DMS 273 (cell line): ENCODE results near the gene RIN3.

Experiments used
- DNase-seq: peaks from one replicate; lab custom pipeline; 2025; ENCODE audit not compliant: unreplicated experiment; lab: John Stamatoyannopoulos, UW

Gene RIN3

DNA sequence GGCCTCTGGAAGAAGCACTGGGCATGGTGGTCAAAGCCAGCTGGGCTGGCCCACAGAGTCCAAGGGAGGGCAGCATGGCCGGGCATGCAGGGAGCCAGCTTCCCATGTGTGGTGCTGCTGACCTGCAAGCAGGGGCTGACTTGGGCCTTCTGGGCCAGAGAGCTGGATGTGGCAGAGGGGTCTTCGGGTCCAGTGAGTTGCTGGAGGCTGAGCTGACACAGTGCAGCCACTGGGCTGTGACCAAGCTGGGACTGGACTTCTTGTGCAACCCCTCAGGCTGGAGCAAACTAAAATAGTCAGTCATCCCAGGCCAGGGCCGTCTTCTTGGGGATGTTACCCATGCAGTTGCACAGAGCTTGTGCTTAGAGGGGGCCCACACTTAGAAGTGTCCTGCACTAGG is 7.3 kb upstream of the RIN3 start:
- no peak for DNase-seq

DNA sequence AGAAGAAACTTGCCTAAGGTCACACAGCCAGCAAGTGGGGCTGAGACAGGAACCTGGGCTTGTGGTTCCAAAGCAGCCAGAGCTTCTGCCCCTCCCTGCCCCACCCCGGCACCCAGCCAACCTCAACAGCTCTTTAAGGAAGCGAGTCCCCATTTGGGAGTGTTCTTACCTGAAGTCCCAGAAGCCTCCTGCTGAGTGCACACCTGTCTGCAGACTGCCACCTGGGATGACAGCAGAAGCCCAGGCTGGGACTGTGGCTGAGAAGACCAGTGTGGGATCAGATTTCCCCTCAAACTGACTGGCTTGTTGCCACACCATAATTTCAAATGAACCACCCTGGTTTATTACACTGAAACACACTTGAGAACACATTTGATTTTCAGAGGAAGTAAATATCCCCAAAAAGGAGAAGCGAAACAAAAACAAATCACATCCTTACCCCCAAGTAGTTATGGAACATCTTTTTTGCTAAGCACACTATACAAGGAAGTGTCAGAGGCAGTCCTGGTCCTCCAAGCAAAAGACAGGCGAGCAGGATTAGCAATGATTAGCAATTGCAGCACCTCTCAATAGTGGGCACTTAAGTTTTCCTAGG is 6.3 kb upstream of the RIN3 start:
- DNase-seq: peak; percentile 60

DNA sequence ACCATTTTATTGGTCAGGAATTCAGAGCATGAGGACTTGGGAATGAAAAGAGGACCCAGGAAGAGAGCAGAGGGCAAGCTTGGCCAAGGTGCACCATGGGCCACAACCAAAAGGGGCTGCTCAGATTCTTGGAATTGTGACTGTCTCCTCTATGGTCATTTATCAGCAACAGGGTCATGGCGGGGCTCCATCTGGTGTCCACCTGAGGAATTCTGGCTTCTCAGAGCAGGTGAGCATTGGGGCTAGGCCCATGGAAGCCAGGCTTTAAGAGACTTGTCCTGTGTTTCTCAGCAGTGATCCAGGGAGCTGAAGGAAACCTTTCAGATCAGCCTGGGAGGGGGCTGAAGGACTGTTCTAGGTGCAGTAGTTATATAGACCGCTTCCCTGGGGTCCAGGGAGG is 2.6 kb upstream of the RIN3 start:
- DNase-seq: no peak

DNA sequence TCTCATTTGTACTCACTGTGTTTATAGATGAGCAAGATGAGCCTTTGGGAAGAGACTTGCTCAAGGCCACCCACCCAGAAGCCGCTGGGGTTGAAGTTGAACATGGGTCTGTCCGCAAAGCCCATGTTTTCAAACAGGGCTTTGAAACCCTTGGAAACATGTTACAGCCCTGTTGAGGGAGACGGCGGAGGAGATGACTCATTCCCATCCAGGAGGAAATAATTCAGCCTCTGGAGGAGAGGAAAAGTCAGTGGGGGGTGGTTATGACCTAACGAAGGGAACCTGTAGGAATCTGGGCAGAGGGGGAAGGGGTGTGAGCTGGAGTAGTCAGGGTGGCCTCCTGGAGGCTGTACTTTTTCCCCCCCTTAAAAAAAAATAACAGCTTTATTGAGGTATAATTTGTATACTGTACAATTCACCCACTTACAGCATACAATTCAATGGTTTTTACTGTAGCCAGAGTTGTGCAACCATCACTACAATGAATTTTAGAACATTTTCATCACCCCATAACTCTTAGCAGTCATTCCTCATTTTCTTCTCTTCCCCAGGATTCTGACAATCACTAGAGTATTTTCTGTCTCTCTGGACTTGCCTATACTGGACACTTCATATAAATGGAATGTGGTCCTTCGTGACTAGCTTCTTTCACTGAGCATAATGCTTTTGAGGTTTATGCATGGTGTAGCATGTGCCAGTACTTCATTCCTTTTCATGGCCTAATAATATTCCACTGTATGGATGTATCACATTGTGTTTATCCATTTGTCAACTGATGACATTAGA is 1.9 kb upstream of the RIN3 start:
- DNase-seq: peak; percentile 19

DNA sequence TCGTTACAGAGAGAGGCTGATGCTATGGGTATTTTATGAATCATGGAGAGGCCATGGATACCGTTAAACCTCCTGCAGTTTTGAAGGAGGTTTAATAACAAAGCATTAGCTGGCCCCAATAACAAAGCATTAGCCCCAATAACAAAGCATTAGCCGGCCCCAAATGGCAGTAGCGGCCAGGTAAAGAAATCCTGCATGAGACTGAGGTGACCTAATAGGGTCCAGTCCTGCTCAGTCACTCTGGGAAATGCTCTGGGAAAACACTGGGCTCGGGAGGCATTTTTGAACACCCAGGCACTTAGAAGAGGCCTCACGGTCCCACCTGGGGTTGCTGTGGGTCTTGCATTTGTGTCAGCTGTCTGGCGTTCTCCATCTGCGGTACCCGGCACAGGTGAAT is 776 bp upstream of the RIN3 start:
- no peak for DNase-seq

DNA sequence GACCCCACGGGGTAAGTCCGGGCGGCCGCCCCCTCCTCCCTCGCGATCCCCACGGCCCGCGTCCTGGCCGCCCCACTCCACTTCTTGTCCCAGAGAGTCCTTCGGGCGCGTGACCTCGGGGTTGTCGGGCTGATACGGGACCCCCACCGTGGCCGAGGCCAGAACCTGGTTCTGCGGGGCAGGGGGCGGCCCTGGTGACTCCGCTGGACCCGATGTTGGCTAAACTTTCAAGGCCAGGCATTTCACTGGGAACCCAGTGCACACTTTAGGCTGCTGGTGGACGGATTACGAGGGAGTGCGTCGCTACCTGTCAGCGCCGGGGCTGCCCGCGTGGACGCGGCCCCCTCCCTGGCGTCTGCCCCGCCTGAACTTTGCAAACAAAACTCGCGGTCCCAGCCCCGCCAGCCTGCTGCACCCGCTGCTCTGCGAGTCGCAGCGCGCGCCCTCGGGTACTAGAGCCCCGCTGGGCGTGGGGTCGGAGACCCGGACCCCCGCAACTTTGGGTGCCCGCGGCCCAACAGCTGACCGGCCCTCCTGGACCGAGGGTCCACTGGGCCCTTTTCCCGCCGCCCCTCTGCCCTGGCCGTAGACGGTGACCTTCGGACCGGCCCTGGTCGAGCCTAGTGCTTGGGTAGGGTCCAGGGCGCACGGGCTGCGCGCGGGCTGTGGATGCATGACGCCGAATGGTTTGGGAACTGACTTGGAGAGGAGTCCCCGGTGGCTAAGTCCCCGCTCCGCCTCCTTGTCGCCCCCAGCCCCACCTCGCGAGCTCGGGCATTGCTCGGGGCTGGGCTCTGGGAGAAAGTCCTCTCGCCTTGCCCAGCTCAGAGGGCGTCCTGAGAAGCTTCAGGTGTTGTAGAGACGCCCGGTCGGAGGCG is 624 bp downstream of the RIN3 start:
- no peak for DNase-seq

DNA sequence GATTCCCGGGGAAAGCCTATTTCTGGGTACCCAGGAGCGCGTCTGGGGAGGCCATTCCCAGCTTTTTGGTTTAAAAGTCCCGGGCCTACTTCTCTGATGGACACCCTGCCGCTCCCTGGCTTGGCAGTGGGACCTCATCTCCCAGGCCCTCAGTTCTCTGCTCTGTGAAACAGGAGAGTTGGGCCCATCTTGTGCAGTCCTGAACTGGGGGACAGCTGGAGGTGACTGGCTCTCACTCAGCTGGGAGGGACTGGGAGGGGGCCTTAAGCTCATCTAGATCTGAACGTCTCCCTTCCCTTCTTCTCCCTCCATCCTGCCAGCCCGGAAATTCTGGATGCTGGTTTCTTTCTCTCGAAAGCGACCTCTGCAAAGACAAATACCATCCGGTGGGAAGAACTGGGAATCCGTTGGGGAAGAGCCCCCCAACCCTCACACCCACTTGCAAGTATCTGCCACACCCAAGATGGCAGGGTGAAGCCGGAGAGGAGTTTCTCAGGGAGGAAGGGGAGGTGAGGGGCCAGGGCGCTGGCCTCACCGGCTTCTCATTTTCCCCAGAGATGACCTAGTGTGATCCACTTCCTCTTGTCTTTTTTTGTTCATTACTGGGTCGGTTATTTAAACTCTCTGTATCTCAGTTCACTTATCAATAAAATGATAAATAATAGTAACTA is 1.4 kb downstream of the RIN3 start:
- DNase-seq: no peak

DNA sequence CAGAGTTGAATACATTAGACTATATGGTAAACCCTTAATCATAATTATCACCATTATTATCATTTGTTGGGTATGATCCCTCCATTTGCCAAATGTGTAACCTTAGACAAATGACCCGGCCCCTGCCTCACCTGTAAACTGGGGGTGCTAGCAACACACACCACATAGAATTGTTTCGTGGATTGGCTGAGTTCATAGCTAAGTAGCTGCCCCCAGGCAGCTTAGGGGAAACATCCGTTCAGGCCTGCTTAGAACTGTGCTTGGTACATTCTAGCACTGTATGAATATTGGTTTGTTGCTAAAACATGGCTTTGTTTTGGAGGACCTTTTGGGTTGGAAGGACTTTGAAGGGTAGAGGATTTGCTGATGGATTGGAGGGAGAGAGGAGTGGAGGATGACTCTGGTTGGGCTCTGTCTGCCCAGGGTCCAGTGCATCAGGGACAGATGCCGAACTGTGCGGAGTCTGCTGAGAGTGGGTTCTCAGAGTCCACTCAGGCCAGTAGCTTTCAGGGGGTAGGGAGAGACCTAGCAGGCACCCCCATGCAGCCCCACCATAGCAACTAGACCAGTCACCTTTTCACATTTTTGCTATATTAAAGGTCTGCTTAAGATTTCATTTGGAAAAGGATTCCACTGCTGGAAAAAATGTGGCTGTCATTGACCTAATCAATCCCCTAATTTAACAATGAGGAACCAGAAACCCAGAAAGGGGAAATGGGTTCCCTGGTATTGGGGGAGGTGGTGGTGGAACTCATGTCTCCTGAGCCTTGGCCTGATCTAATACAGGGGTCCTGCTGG is 2.2 kb downstream of the RIN3 start:
- no peak for DNase-seq

DNA sequence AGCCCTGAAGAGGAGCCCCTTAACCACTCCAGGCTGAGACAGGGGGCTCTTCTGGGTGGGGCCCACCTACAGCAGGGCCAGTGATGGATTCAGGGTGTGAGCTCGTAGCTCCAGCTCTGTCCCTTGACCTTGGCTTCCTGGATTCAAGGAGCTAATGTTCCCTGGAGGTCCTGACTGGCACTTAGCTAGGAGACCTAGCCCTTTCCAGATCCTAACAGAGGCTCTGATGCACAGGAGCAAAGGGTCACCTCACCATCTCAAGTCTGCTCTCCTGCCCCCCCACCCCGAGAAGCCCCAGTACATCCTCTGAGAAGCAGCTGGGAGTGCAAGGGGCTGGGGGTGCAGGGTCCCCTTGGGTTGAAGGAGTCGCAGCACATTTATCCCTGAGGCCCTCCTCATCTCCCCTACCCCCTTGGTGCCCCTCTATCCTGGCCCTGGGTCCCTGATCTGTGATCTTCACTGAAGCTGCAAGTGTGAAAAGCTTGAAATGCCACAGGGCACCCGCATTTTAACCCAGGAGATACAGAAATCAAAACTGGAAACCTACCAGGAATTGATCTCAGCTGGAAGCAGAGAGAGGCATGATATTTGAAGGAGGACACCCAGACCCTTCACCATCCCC is 2.9 kb downstream of the RIN3 start:
- no peak for DNase-seq

DNA sequence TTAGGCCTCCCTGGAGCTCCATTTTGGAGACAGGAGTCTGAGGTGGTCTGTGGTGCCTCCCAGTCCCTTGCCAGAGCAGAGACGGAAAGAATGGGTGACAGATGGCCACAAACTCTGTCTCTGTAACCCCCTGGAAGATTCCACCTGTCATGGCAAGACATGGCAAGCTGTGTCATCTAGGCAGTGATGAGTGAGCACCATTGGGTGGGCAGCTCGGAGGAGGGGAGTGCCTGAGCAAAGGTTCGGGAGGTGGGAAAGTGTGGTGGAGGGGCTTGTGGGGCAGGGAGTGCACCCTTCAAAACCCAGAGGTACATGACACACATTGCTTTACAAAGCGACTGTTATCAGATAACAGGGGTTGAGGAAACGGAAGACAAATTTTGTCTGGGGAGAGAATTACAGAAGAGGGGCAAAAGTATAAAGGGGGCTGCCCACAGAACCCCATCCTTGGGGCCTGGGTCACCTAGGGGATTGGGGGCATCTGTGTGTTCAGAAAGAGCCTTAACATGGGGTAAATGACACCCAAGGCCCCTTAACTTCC is 3.5 kb downstream of the RIN3 start:
- peak; percentile 48 for DNase-seq

DNA sequence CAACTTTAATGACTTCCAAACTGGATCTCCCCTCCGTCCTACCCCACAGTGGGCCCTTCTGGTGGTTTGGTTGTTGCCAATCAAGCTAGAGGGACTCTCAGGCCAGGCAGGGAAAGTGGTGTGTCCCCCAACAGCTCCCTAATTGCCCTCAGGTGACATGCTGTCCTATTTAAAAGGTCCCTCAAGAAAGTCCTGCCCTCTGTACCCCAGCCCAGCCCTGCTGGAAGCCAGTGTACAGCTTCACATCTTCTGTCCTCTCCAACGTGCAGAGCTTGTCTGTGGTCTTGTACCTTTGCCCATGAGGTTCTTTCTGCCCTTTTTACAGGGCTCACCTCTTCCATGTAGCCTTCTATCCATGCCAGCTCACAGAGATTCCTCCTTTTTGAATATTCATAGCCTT is 4.2 kb downstream of the RIN3 start:
- no peak for DNase-seq

DNA sequence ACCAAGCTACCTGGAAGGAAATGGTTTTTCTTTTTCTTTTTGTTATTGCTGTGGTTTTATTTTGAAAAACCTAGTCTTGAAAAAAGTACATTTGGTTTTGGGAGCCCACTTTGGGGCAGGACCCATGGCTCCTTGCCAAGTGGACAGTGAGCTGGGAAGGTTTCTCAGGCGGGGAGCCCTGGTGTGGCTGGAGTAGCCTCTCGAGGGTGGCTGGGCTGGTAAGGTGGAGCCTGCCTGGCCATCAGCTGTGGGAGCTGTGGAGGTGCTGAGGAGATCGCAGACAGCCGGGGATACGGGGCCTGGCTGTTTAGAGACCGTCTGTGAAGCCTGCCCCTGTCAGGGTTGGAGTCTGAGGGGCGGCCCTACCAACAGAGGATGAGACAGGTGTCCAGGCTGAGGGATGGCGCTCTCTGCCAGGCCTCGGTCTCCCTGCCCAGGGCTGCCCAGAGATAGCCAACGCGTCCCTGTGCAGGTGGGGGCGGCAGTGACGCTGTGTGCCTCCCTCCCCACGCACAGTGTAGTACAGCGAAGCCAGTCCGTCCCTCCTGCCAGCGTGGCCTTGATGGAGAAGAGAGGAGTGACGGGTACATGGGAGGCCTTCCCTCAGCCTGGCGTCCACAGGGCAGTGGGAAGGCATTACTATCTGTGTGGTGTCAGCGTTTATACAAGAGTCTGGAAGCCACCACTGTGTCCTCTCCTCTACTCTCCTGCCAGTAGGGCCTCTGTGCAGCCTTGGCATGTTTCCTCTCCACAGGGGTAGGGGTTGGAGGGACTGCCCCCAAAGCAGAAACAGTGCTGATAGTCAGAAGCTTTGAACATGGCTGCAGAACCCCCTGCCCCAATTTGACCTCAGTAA is 5.9 kb downstream of the RIN3 start:
- no peak for DNase-seq

DNA sequence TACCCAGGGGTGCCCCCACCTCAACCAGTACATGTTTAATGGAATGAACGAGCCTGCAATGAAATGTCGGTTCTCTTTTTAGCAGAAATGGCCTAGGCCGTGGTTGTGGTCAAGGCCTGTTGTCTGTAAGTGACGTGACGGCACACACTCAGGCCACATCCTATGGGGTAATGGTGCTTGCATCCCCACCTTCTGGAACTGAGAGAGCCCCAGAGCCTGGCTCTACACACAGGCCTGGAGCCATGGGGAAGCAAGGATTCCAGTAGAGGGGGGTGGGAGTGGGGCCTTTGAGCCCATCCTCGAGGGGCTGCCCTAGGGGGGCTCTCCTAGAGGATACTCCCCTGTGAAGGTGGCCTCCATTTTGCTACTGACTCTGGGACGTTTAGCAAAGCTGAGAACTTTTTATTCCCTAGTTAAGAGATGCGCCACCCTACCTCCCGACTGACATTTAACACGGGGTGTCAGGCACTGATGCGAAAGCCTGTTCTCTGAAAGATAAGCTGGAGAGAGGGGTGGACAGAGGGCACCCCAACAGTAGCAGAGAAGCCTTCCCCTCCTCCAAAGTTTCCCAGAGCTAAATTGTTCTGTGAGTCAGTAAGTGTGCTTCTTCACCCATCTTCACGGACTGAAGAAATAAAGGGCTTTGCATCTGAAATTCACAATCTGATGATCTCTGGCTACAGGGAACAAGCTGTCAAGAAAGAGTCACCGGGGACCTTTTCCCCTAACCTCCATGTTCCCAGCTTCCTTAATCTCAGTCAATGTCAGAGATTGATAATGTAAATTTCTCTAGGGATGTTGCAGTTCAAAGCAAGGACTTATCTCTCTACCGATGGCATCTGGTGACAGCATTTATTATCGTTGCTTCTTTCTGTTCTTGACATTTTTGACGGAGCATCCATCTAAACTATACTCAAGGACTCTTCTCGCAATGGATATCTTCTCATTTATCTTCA is 6.8 kb downstream of the RIN3 start:
- no peak for DNase-seq

DNA sequence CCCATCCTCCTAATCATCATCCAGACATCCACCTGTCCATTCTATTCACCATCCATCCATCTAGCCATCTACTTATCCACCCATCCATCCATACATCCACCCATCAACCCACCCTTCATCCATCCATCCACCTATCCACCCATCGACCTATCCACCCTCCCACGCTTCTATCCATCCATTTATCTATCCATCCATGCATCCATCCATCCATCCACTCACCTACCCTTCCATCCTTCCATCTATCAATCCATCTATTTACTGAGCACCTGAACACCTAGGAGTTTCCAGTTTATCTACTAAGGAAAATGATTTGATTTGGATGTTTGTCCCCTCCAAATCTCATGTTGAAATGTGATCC is 7.5 kb downstream of the RIN3 start:
- DNase-seq: no peak

DNA sequence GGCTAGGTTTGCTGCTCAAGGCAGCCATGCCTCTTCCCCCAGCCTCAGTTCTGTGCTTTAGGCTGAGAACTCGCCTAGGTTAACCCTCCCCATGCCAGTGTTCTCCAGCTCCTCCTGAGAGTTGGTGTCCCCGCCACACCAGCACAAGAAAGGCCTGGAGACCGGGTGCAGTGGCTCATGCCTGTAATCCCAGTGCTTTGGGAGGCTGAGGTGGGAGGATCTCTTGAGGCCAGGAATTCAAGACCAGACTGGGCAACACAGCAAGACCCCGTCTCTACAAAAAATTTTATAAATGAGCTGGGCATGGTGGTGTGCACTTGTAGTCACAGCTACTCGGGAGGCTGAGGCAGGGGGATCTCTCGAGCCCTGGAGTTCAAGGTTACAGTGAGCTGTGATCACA is 10.2 kb downstream of the RIN3 start:
- no peak for DNase-seq

DNA sequence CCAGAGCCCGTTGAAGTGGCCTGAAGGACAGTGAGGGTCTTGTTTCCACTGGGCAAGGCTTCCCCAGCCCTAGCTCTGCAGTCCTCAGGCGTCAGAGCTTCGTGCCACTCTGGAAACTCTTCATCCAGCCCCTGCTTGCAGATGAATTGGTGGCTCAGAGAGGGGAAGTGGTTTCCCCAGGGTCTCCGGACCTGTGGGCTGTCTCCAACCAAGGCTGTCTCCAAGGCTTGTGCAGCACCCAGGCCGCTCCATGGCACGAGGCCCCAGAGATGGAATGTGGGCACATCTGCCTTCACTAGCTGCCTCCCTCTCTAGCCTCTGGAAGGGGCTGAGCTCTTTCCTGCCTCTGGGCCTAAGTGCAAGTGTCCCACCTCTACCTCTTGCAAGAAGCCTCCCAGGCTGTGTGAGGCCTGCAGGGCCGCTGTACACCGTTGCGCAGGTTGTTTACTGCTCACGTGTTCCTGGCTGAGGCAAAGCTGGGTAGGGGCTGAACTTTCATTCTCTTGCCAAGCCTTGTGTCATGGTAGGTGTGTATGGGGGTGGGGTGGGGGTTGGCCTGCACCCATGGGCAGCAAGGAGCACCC is 11.1 kb downstream of the RIN3 start:
- DNase-seq: no peak

DNA sequence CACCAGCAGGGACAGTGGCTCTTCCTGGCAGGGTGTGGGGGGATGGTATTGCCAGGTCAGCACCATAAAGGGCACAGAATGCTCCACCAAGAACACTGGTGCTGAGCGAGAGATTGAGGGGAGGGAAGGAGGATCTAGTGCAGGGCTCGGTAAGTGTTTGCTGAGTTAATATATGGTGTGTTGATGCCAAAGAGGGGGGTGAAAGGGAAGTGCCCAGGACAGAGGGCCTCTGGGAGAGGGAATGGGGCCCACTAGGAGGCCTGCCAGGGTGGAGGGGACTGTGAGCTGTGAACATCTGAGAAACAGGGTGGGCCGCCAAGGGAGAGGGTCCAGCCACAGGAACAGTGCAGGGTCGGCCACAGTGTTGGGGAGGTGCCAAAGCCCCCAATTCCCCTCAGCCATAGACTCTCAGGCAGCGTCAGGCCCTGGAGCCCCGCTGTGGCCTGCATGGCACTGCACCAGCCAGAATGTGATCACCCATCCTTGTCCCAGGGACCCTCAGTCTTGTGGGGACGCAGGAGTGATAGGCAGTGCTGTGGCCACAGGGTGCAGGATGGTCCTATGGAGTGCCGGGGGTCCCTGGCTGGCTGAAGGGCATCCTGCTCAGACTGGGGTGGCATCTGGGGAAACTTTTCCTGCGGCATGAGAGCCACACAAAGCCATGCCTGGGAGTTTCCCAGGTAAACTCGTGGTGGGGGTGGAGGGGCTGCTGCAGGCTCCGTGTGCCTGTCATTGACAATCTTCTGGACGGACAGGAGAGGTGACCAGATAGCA is 11.9 kb downstream of the RIN3 start:
- DNase-seq: no peak
